ENCODE data around the gene OR1D5. TPM values are rescaled to one million over a fixed set of nuclear protein-coding genes. Genes with fewer than 3 reads are reported as not detected.

OR1D5 gene
- total RNA-seq, 2 donors from 2014 or later: not detected

- H3K4me1 ChIP-seq: no peaks in the 10 kb centered on the region
- TF ChIP-seq CTCF (IDR thresholded peaks at IDR 0.05): no peak
- TF ChIP-seq POLR2A (IDR thresholded peaks at IDR 0.05): no peak
- no peak overlapping the region for H3K27ac ChIP-seq
- H3K9me3 ChIP-seq: no peaks in the 10 kb centered on the region
- no peak overlapping the region for H3K4me3 ChIP-seq
- DNase-seq (no peak), ATAC-seq (peak; percentile 15)
- 82 to 84% methylated on average over 22 to 26 of the region's 26 CpGs for WGBS, 2 donors
- H3K27me3 ChIP-seq: no peaks in the 10 kb centered on the region
- intact Hi-C loops (cut with DNase I): no loop called here
- peaks cover 0 to 28% of the 10 kb centered on the region in 2 donors for H3K36me3 ChIP-seq (replicated peaks in 1 of 2; ENCODE audit: insufficient read depth in 1 of 2, low read depth in 2 of 2)
Observed at GRCh38 chr17:3026125-3026855, 37.1 kb downstream of the OR1D5 start.

- no peak overlapping the region for H3K27ac ChIP-seq
- DNase-seq (no peak), ATAC-seq (no peak)
- intact Hi-C loops (cut with DNase I): no loop called here
- WGBS, 2 donors: 84 to 89% methylated on average over 10 to 15 of the region's 17 CpGs
- H3K27me3 ChIP-seq: no peaks in the 10 kb centered on the region
- no peaks in the 10 kb centered on the region for H3K4me1 ChIP-seq
- no peak for TF ChIP-seq POLR2A (IDR thresholded peaks at IDR 0.05)
- TF ChIP-seq CTCF (IDR thresholded peaks at IDR 0.05): no peak
- H3K4me3 ChIP-seq: no peak overlapping the region
- H3K9me3 ChIP-seq: no peaks in the 10 kb centered on the region
- peaks cover 0 to 28% of the 10 kb centered on the region in 2 donors for H3K36me3 ChIP-seq (replicated peaks in 1 of 2; ENCODE audit: insufficient read depth in 1 of 2, low read depth in 2 of 2)
Observed at GRCh38 chr17:3025421-3026124, 37.8 kb downstream of the OR1D5 start.

GRCh38 chr17:3024346-3024745 is 39.1 kb downstream of the OR1D5 start:
- no peak for TF ChIP-seq POLR2A (IDR thresholded peaks at IDR 0.05)
- no peak for TF ChIP-seq CTCF (IDR thresholded peaks at IDR 0.05)
- no peak for ATAC-seq
- Histone ChIP-seq H3K36me3 (replicated peaks in 1 of 2; ENCODE audit: insufficient read depth in 1 of 2, low read depth in 2 of 2) (peaks cover 0 to 24% of the 10 kb centered on the region in 2 donors), H3K27ac (no peak overlapping the region), H3K9me3 (no peaks in the 10 kb centered on the region), H3K4me1 (no peaks in the 10 kb centered on the region), H3K27me3 (no peaks in the 10 kb centered on the region), H3K4me3 (no peak overlapping the region)
- 96 to 98% methylated on average over 2 of the region's 2 CpGs for WGBS, 2 donors
- intact Hi-C loops (cut with DNase I): no loop called here
- DNase-seq: no peak

GRCh38 chr17:3022197-3022596 is 41.2 kb downstream of the OR1D5 start:
- Histone ChIP-seq H3K9me3 (no peaks in the 10 kb centered on the region), H3K27ac (no peak overlapping the region), H3K27me3 (no peaks in the 10 kb centered on the region), H3K36me3 (replicated peaks in 1 of 2; ENCODE audit: insufficient read depth in 1 of 2, low read depth in 2 of 2) (peaks cover 0 to 22% of the 10 kb centered on the region in 2 donors), H3K4me3 (no peak overlapping the region), H3K4me1 (no peaks in the 10 kb centered on the region)
- WGBS, 2 donors: 93 to 96% methylated on average over 4 of the region's 4 CpGs
- intact Hi-C loops (cut with DNase I): no loop called here
- DNase-seq (no peak), ATAC-seq (no peak)
- TF ChIP-seq CTCF (IDR thresholded peaks at IDR 0.05) (no peak), POLR2A (IDR thresholded peaks at IDR 0.05) (no peak)

Data from body of pancreas (tissue), 4 donors.